GM12878 (cell line): Measurements from ENCODE around the gene KRT37. TPM values are rescaled to one million over a fixed set of nuclear protein-coding genes. Genes with fewer than 3 reads are reported as not detected.

Experiments
- ATAC-seq: fragments of 200-7000 bp; cut with Tn5 transposase; 3 replicates; pipeline ENCODE4 v1.9.1; 2020; ENCODE audit warnings: mild to moderate bottlenecking, moderate library complexity
- BruUV-seq: library from RNA; stranded (reverse); fragments of 400-500 nt; replicated peaks from 2 replicates; lab custom pipeline; 2021; lab: Mats Ljungman, UMichigan
- CTCF ChIA-PET: fragments of 300-600 bp; sonication (Branson Sonifier 250); formaldehyde crosslinking; extraction: SDS; loops from one replicate; lab custom pipeline; 2021; ENCODE audit warnings: inconsistent platforms; lab: Yijun Ruan, JAX
- POLR2A ChIA-PET: fragments of 350-600 bp; formaldehyde crosslinking; extraction: SDS; loops from one replicate; lab custom pipeline; 2021; ENCODE audit warnings: inconsistent platforms; lab: Charles Lee
- RAD21 ChIA-PET: fragments of 300-600 bp; sonication (Branson Sonifier 250); formaldehyde crosslinking; loops from one replicate; lab custom pipeline; 2023; ENCODE audit warnings: antibody characterized with exemption; ENCODE audit not compliant: unreplicated experiment; lab: Charles Lee
- SMC1A ChIA-PET: fragments of 300-600 bp; sonication (Branson Sonifier 250); formaldehyde crosslinking; loops from one replicate; lab custom pipeline; 2023; ENCODE audit not compliant: unreplicated experiment, uncharacterized antibody; lab: Charles Lee
- DNase-seq: peaks from one replicate; pipeline ENCODE4 v3.0.0-alpha.2; 2011; ENCODE audit warnings: low read depth, low spot score
- FAIRE-seq: peaks from 3 replicates; lab custom pipeline; 2011; peaks lifted over from hg19 to GRCh38; lab: Jason Lieb, UNC
- H2AFZ ChIP-seq: 2 replicates; pipeline ENCODE4 v1.6.0; 2011; ENCODE audit warnings: low read depth, low read length, control low read depth; ENCODE audit not compliant: control insufficient read depth
- H3K27ac ChIP-seq: 2 replicates; pipeline ENCODE4 v1.5.1; 2011; ENCODE audit warnings: control low read depth; ENCODE audit not compliant: control insufficient read depth, insufficient read depth
- H3K27me3 ChIP-seq, 2 experiments: replicated peaks in 1 of 2; 2 replicates each; pipeline versions ENCODE4 v1.6.0 to v1.6.1; 2011; ENCODE audit warnings: low read length in 1 of 2; ENCODE audit not compliant: control insufficient read depth in 2 of 2, insufficient read depth in 2 of 2
- H3K36me3 ChIP-seq, 2 experiments: 2 replicates each; pipeline ENCODE4 v1.5.1; 2011; ENCODE audit warnings: low read length in 1 of 2; ENCODE audit not compliant: control insufficient read depth in 2 of 2, insufficient read depth in 2 of 2
- H3K4me1 ChIP-seq: 2 replicates; pipeline ENCODE4 v1.6.1; 2011; ENCODE audit warnings: mild to moderate bottlenecking, low read length, moderate library complexity, mixed read lengths; ENCODE audit not compliant: control insufficient read depth, insufficient read depth
- H3K4me2 ChIP-seq: 2 replicates; pipeline ENCODE4 v1.6.0; 2011; ENCODE audit warnings: control low read depth; ENCODE audit not compliant: control insufficient read depth, insufficient read depth
- H3K4me3 ChIP-seq: fragments of 200-600 bp; sonication (generic); 2 replicates; pipeline ENCODE4 v1.5.1; 2016
- H3K79me2 ChIP-seq: 2 replicates; pipeline ENCODE4 v1.6.0; 2011; ENCODE audit warnings: low read length; ENCODE audit not compliant: control insufficient read depth, insufficient read depth
- H3K9ac ChIP-seq: 2 replicates; pipeline ENCODE4 v1.8.0; 2011; ENCODE audit warnings: low read length, control low read depth, mixed read lengths; ENCODE audit not compliant: control insufficient read depth, insufficient read depth
- H3K9me3 ChIP-seq: replicated peaks from 3 replicates; pipeline ENCODE4 v1.5.1; 2011; ENCODE audit warnings: mild to moderate bottlenecking, low read length; ENCODE audit not compliant: control insufficient read depth, insufficient read depth
- H4K20me1 ChIP-seq: 2 replicates; pipeline ENCODE4 v1.6.0; 2011; ENCODE audit not compliant: control insufficient read depth, insufficient read depth
- ATF7 ChIP-seq: fragments of 450-650 bp; IDR thresholded peaks from 2 replicates; pipeline ENCODE4 v1.6.1; 2016; ENCODE audit warnings: low read depth, mild to moderate bottlenecking
- CHD2 ChIP-seq: IDR thresholded peaks from 2 replicates; pipeline ENCODE4 v1.6.1; 2011; ENCODE audit warnings: low read depth, low read length, improper control_type of control experiment, borderline replicate concordance
- DPF2 ChIP-seq: fragments of 450-650 bp; IDR thresholded peaks from 2 replicates; pipeline ENCODE4 v1.6.1; 2017; ENCODE audit warnings: mild to moderate bottlenecking
- EED ChIP-seq: sonication (generic); IDR thresholded peaks from 2 replicates; pipeline ENCODE4 v1.6.1; 2016; ENCODE audit warnings: antibody characterized with exemption, low read depth
- ESRRA ChIP-seq: IDR thresholded peaks from 2 replicates; pipeline ENCODE4 v1.6.1; 2012; ENCODE audit warnings: mild to moderate bottlenecking, low read length, improper control_type of control experiment
- FOXK2 ChIP-seq: fragments of 450-650 bp; IDR thresholded peaks from 2 replicates; pipeline ENCODE4 v1.6.1; 2017; ENCODE audit warnings: mild to moderate bottlenecking, moderate library complexity
- GATAD2B ChIP-seq: fragments of 450-650 bp; conservative IDR thresholded peaks from 2 replicates; pipeline ENCODE4 v1.6.1; 2017; ENCODE audit warnings: low read depth, mild to moderate bottlenecking, moderate library complexity
- HDAC6 ChIP-seq: fragments of 200-600 bp; sonication (generic); IDR thresholded peaks from one replicate; pipeline ENCODE4 v1.8.0; 2017; ENCODE audit warnings: antibody characterized with exemption; ENCODE audit not compliant: unreplicated experiment
- KDM1A ChIP-seq: fragments of 200-600 bp; sonication (generic); IDR thresholded peaks from 2 replicates; pipeline ENCODE4 v1.6.1; 2016; ENCODE audit warnings: borderline replicate concordance
- KLF5 ChIP-seq: fragments of 450-650 bp; IDR thresholded peaks from 2 replicates; pipeline ENCODE4 v1.6.1; 2014; ENCODE audit warnings: mild to moderate bottlenecking; ENCODE audit not compliant: partially characterized antibody
- NR2C2 ChIP-seq: IDR thresholded peaks from 2 replicates; pipeline ENCODE4 v1.6.1; 2011; ENCODE audit warnings: borderline replicate concordance, low read depth; ENCODE audit not compliant: control insufficient read depth, insufficient read length
- RAD51 ChIP-seq: fragments of 450-650 bp; IDR thresholded peaks from 2 replicates; pipeline ENCODE4 v1.6.1; 2016; ENCODE audit warnings: moderate library complexity, mild to moderate bottlenecking, inconsistent platforms
- RFX5 ChIP-seq: IDR thresholded peaks from 2 replicates; pipeline ENCODE4 v1.6.1; 2011; ENCODE audit warnings: low read depth, low read length, improper control_type of control experiment
- RUNX3 ChIP-seq: IDR thresholded peaks from 2 replicates; pipeline ENCODE4 v1.6.1; 2012; ENCODE audit warnings: low read length, inconsistent platforms
- SPI1 ChIP-seq: IDR thresholded peaks from 2 replicates; pipeline ENCODE4 v1.6.1; 2011; ENCODE audit warnings: low read depth, mild to moderate bottlenecking, low read length, moderate library complexity, borderline replicate concordance; ENCODE audit not compliant: insufficient read depth
- YBX1 ChIP-seq: fragments of 450-650 bp; IDR thresholded peaks from 2 replicates; pipeline ENCODE4 v1.6.1; 2016; ENCODE audit warnings: antibody characterized with exemption
- ZBED1 ChIP-seq: IDR thresholded peaks from 2 replicates; pipeline ENCODE4 v1.6.1; 2016; ENCODE audit warnings: borderline replicate concordance
- ZNF274 ChIP-seq: IDR thresholded peaks from one replicate; pipeline ENCODE4 v1.8.0; 2011; ENCODE audit not compliant: insufficient read length, insufficient read depth
- WGBS: methylation state at CpG from one replicate; pipeline ENCODE4 v1.1.6; 2016; ENCODE audit warnings: low lambda C conversion rate; ENCODE audit not compliant: insufficient replicate concordance, insufficient coverage; ENCODE audit errors: missing lambda C conversion rate; 5-methylcytosine and 5-hydroxymethylcytosine counted together
- in situ Hi-C: fragments of 300-500 bp; cut with MboI; formaldehyde crosslinking; loops from 9 replicates; pipeline ENCODE4 v1.14.3; 2018; ENCODE audit warnings: mixed read lengths
- intact Hi-C: fragments of 100-400 bp; cut with micrococcal nuclease; formaldehyde crosslinking; loops from one replicate; pipeline ENCODE4 v1.14.2; 2022; ENCODE audit not compliant: unreplicated experiment
- polyA plus RNA-seq, 11 experiments: library from polyadenylated mRNA; depleted of rRNA in 4 of 11; unstranded in 6 of 11; stranded (reverse) in 5 of 11; fragments of >200 nt; fragmentation: Nextera tagmentation in 4 of 11; fragmentation: Illumina TruSeq in 1 of 11; extraction: Ambion mirVana in 4 of 11; extraction: Trizol in 1 of 11; gene quantifications; 1 replicate in 1 of 11; 2 replicates in 10 of 11; pipeline versions ENCODE4 v1.2.1 to v1.2.3, GENCODE V29; 2011 to 2016; ENCODE audit warnings: inconsistent platforms in 2 of 11, missing spikeins in 2 of 11, low read depth in 1 of 11
- total RNA-seq, 4 experiments: library from RNA; depleted of rRNA in 3 of 4; stranded (reverse); fragments of >200 nt in 3 of 4; fragmentation: Illumina TruSeq in 1 of 4; extraction: Trizol in 1 of 4; gene quantifications; 2 replicates each; pipeline versions ENCODE4 v1.2.1 to v1.2.3, GENCODE V29; 2013 to 2021
- TF ChIP-seq, protein P1 (sequence below): IDR thresholded peaks from 2 replicates; pipeline ENCODE4 v1.6.1; 2011; ENCODE audit warnings: mild to moderate bottlenecking, low read depth, low read length, moderate library complexity; ENCODE audit not compliant: insufficient replicate concordance
- TF ChIP-seq, protein P2 (sequence below): fragments of 450-650 bp; IDR thresholded peaks from 2 replicates; pipeline ENCODE4 v1.6.1; 2017; ENCODE audit warnings: mild to moderate bottlenecking, low read depth, inconsistent platforms; ENCODE audit not compliant: poor library complexity, severe bottlenecking
- TF ChIP-seq, protein P3 (sequence below): fragments of 450-650 bp; IDR thresholded peaks from 2 replicates; pipeline ENCODE4 v1.6.1; 2017; ENCODE audit warnings: borderline replicate concordance

KRT37 gene
- total and polyA plus RNA-seq, 10 of the 15 experiments (the other 5 are each of a cell fraction or from before 2014, with no cell fraction given) = not detected

DNA sequence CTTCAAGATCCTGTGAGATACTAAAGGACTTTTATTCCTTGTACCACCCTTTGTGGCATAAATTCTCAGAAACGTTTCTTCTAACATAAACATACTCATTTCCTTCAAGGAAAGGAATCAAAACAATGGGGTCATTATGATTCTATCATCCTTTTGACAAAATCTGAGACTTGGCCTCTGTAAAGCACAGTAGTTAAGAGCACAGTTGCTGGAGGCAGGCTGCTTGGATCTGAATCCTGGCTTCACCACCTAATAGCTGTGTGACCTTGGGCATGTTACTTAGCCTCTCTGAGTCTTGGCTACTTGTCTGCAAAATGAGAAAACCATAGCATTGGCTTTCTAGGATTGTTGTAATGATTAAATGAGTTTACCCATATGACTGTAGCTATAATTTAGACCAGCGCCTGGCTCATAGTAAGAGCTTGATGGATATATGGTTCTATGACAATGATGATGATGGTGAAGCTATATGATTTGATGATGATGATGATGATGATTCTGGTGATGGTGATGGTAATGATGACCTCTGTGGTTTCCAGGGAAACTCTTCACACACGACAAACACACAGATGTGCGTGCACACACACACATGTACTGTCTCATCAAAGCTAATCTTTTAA lies 20.9 kb downstream of the KRT37 start (continued):
- TF ChIP-seq FOXK2 = no peak

DNA sequence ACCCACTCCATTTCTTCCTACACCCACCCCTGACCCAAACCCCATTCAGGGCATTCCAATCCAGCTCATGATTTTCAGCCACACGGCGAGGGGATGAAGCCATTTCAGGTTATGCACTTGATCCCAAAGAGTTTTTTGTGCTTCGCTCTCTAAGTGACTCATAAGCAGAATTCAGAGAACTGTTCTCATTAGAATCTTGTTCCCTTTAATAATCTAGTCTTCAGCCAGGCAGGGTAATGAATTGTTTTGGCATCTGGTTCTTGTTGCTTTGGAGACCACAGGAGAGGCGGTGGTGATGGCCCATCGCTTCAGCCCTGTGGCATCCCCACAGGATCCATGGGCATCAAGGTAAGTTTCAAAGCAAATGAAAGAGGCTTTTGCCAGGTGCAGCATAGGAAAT lies 22.2 kb downstream of the KRT37 start:
- ChIA-PET POLR2A (no interaction called here), SMC1A (no interaction called here), RAD21 (no interaction called here), CTCF (no interaction called here)
- Histone ChIP-seq H3K27me3 (0 out of 4 replicates have a peak, but pooled peaks cover 0 to 3% of the 10 kb centered on the region in 2 experiments), H3K36me3 (no peaks in the 10 kb centered on the region), H3K27ac (no peak overlapping the region), H3K9ac (no peak overlapping the region), H3K4me2 (no peak overlapping the region), H3K79me2 (no peaks in the 10 kb centered on the region), H2AFZ (no peak overlapping the region), H3K4me1 (no peaks in the 10 kb centered on the region), H3K9me3 (no peaks in the 10 kb centered on the region; the same call in 2 of the 3 replicates), H3K4me3 (no peak overlapping the region), H4K20me1 (0 out of 2 replicates have a peak, but pooled peaks cover 4% of the 10 kb centered on the region)
- in situ Hi-C loops (no loop called here), intact Hi-C loops (no loop called here)
- FAIRE-seq (no peak), DNase-seq (no peak), ATAC-seq (no peak)
- no TSS peak for BruUV-seq
- WGBS = 59% methylated on average over 5 of the region's 5 CpGs
- TF ChIP-seq, protein P1, sequence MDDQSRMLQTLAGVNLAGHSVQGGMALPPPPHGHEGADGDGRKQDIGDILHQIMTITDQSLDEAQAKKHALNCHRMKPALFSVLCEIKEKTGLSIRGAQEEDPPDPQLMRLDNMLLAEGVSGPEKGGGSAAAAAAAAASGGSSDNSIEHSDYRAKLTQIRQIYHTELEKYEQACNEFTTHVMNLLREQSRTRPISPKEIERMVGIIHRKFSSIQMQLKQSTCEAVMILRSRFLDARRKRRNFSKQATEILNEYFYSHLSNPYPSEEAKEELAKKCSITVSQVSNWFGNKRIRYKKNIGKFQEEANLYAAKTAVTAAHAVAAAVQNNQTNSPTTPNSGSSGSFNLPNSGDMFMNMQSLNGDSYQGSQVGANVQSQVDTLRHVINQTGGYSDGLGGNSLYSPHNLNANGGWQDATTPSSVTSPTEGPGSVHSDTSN = no peak
- TF ChIP-seq ZNF274 = no peak
- TF ChIP-seq YBX1 = no peak
- no peak for TF ChIP-seq RAD51
- TF ChIP-seq, protein P2, sequence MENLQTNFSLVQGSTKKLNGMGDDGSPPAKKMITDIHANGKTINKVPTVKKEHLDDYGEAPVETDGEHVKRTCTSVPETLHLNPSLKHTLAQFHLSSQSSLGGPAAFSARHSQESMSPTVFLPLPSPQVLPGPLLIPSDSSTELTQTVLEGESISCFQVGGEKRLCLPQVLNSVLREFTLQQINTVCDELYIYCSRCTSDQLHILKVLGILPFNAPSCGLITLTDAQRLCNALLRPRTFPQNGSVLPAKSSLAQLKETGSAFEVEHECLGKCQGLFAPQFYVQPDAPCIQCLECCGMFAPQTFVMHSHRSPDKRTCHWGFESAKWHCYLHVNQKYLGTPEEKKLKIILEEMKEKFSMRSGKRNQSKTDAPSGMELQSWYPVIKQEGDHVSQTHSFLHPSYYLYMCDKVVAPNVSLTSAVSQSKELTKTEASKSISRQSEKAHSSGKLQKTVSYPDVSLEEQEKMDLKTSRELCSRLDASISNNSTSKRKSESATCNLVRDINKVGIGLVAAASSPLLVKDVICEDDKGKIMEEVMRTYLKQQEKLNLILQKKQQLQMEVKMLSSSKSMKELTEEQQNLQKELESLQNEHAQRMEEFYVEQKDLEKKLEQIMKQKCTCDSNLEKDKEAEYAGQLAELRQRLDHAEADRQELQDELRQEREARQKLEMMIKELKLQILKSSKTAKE = no peak
- TF ChIP-seq EED = no peak
- no peak for TF ChIP-seq RUNX3
- no peak for TF ChIP-seq HDAC6
- TF ChIP-seq RFX5 = no peak
- TF ChIP-seq DPF2 = no peak
- TF ChIP-seq ESRRA = no peak
- no peak for TF ChIP-seq KDM1A
- TF ChIP-seq GATAD2B = no peak
- TF ChIP-seq ATF7 = no peak
- no peak for TF ChIP-seq ZBED1
- no peak for TF ChIP-seq NR2C2
- TF ChIP-seq, protein P3, sequence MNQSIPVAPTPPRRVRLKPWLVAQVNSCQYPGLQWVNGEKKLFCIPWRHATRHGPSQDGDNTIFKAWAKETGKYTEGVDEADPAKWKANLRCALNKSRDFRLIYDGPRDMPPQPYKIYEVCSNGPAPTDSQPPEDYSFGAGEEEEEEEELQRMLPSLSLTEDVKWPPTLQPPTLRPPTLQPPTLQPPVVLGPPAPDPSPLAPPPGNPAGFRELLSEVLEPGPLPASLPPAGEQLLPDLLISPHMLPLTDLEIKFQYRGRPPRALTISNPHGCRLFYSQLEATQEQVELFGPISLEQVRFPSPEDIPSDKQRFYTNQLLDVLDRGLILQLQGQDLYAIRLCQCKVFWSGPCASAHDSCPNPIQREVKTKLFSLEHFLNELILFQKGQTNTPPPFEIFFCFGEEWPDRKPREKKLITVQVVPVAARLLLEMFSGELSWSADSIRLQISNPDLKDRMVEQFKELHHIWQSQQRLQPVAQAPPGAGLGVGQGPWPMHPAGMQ = no peak
- TF ChIP-seq CHD2 = no peak
- no peak for TF ChIP-seq SPI1
- TF ChIP-seq KLF5 = no peak
